Endometrial microvascular endothelial cells (primary cell): ENCODE data around the gene IFT122. TPM values are rescaled to one million over a fixed set of nuclear protein-coding genes. Genes with fewer than 3 reads are reported as not detected.

Source experiments
- in situ Hi-C: cut with HindIII; loops from 2 replicates; pipeline ENCODE4 v1.10.0; 2017; ENCODE audit warnings: low sequenced_read_pairs, low pct_unique_long_range_greater_than_20kb; ENCODE audit errors: inconsistent ontology term
- total RNA-seq: library from RNA; depleted of rRNA; stranded (reverse); fragments of >200 nt; gene quantifications from one replicate; pipeline ENCODE4 v1.2.3, GENCODE V29; 2015; ENCODE audit errors: inconsistent ontology term

IFT122 gene
- total RNA-seq, 1 donor from 2014 or later: 20.3 TPM

- in situ Hi-C loops: no loop called here
Observed at GRCh38 chr3:129413687-129414506, 26.1 kb upstream of the IFT122 start.

- in situ Hi-C loops: no loop called here
Observed at GRCh38 chr3:129415378-129415777, 24.6 kb upstream of the IFT122 start.

GRCh38 chr3:129415830-129416229 is 24.2 kb upstream of the IFT122 start:
- in situ Hi-C loops: no loop called here

- in situ Hi-C loops: no loop called here
Observed at GRCh38 chr3:129416415-129416814, 23.6 kb upstream of the IFT122 start.

GRCh38 chr3:129417326-129417725 is 22.7 kb upstream of the IFT122 start:
- in situ Hi-C loops: no loop called here

- in situ Hi-C loops: no loop called here
Observed at GRCh38 chr3:129418041-129418973, 21.7 kb upstream of the IFT122 start.

- in situ Hi-C loops: no loop called here
Observed at GRCh38 chr3:129419476-129419875, 20.5 kb upstream of the IFT122 start.

- in situ Hi-C loops: no loop called here
Observed at GRCh38 chr3:129421236-129421883, 18.7 kb upstream of the IFT122 start.

GRCh38 chr3:129421988-129422745 is 17.9 kb upstream of the IFT122 start:
- in situ Hi-C loops: no loop called here

GRCh38 chr3:129422897-129423296 is 17.1 kb upstream of the IFT122 start:
- in situ Hi-C loops: no loop called here

GRCh38 chr3:129424185-129424841 is 15.7 kb upstream of the IFT122 start:
- in situ Hi-C loops: no loop called here

GRCh38 chr3:129425213-129425612 is 14.8 kb upstream of the IFT122 start:
- in situ Hi-C loops: no loop called here

- in situ Hi-C loops: no loop called here
Observed at GRCh38 chr3:129425619-129426018, 14.4 kb upstream of the IFT122 start.

- in situ Hi-C loops: no loop called here
Observed at GRCh38 chr3:129428007-129428375, 12.0 kb upstream of the IFT122 start.

GRCh38 chr3:129428376-129429079 is 11.5 kb upstream of the IFT122 start, which contains the start of gene EFCAB12:
Gene EFCAB12 (minus strand): TSS chr3:129428636. CDS start chr3:129428488, 148 bp downstream.
- in situ Hi-C loops: no loop called here

GRCh38 chr3:129429080-129429451 is 11.0 kb upstream of the IFT122 start:
- in situ Hi-C loops: no loop called here

- in situ Hi-C loops: no loop called here
Observed at GRCh38 chr3:129429602-129430001, 10.4 kb upstream of the IFT122 start.

- in situ Hi-C loops: no loop called here
Observed at GRCh38 chr3:129432036-129432435, 8.0 kb upstream of the IFT122 start.
